Peyer's patch (tissue), 4 donors: ENCODE results near the gene UBE2V1.
A peak's percentile ranks its signal among the peaks of the same experiment; 100 is the strongest.

Experiments used
- CTCF ChIP-seq, 6 experiments: fragments of 450-650 bp in 4 of 6; fragments of 200-600 bp in 2 of 6; sonication (generic) in 1 of 6; IDR thresholded peaks; one replicate each; pipeline ENCODE4 v1.5.1; 2017 to 2019; ENCODE audit warnings: antibody characterized with exemption in 6 of 6, mild to moderate bottlenecking in 3 of 6, moderate library complexity in 1 of 6
- POLR2A ChIP-seq, 2 donors: fragments of 450-650 bp; IDR thresholded peaks; one replicate each; pipeline ENCODE4 v1.5.1; 2017; ENCODE audit warnings: antibody characterized with exemption in 2 of 2, mild to moderate bottlenecking in 2 of 2, moderate library complexity in 2 of 2

GRCh38 chr20:50120935-50121693, 8.2 kb upstream of the UBE2V1 start:
- TF ChIP-seq CTCF (IDR thresholded peaks at IDR 0.05), result peak; percentile 57 to 96 (median 82)
- TF ChIP-seq POLR2A (IDR thresholded peaks at IDR 0.05), result no peak
